ENCODE measurements around the gene FILIP1.

DNA sequence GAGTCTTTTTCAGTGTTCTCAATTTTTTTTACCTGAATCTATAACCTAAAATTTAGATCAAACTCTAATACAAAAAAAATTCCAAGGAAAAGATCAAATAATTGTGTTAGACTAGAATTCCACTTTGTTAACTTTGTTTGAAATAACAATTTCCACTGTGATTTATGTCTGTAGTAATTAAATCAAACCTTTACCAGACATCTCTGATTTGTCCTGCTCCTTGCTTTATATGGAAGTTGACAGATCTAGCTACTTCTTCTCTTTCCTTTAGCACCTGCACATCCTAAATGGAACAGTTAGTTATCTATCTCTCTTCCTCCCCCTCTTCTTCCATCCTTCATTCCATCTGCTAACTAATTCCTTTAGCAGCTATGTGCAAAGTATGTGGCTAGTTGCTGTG lies 109.5 kb downstream of the FILIP1 start:
- TF ChIP-seq MEF2B (IDR thresholded peaks at IDR 0.05; ENCODE audit: partially characterized antibody, poor library complexity, severe bottlenecking) = no peak
- no peak for TF ChIP-seq SP1 (IDR thresholded peaks at IDR 0.05; ENCODE audit: low read depth, low read length)
- TF ChIP-seq, protein P1, sequence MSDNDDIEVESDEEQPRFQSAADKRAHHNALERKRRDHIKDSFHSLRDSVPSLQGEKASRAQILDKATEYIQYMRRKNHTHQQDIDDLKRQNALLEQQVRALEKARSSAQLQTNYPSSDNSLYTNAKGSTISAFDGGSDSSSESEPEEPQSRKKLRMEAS (IDR thresholded peaks at IDR 0.05; ENCODE audit: low read depth, low read length) = no peak
- TF ChIP-seq SUZ12 (IDR thresholded peaks at IDR 0.05; ENCODE audit: unreplicated experiment) = no peak
- no peak for TF ChIP-seq FOXM1 (IDR thresholded peaks at IDR 0.05; ENCODE audit: low read depth, low read length)
- no peak for TF ChIP-seq EZH2 (IDR thresholded peaks at IDR 0.05; ENCODE audit: borderline replicate concordance, control insufficient read depth, low read depth, low read length)
- no peak for TF ChIP-seq SMC3 (IDR thresholded peaks at IDR 0.05; ENCODE audit: borderline replicate concordance, low read length)
- TF ChIP-seq, protein P2, sequence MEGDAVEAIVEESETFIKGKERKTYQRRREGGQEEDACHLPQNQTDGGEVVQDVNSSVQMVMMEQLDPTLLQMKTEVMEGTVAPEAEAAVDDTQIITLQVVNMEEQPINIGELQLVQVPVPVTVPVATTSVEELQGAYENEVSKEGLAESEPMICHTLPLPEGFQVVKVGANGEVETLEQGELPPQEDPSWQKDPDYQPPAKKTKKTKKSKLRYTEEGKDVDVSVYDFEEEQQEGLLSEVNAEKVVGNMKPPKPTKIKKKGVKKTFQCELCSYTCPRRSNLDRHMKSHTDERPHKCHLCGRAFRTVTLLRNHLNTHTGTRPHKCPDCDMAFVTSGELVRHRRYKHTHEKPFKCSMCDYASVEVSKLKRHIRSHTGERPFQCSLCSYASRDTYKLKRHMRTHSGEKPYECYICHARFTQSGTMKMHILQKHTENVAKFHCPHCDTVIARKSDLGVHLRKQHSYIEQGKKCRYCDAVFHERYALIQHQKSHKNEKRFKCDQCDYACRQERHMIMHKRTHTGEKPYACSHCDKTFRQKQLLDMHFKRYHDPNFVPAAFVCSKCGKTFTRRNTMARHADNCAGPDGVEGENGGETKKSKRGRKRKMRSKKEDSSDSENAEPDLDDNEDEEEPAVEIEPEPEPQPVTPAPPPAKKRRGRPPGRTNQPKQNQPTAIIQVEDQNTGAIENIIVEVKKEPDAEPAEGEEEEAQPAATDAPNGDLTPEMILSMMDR (IDR thresholded peaks at IDR 0.05 in 2 of 3, conservative IDR thresholded peaks at IDR 0.05 in 1 of 3; ENCODE audit: control insufficient read depth in 2 of 3, extremely low read depth in 1 of 3, insufficient read depth in 1 of 3, low read depth in 3 of 3, low read length in 3 of 3) = no peak
- no peak for TF ChIP-seq SIN3A (IDR thresholded peaks at IDR 0.05; ENCODE audit: low read depth, low read length)
- no peak for TF ChIP-seq POLR2AphosphoS5 (IDR thresholded peaks at IDR 0.05; ENCODE audit: low read length)
- TF ChIP-seq JUND (IDR thresholded peaks at IDR 0.05; ENCODE audit: low read depth, low read length) = no peak

Measured in GM12878 (cell line).